G401.6 (cell line): ENCODE measurements around the gene FOXD2.

Experiments
- FAIRE-seq: peaks from 2 replicates; lab custom pipeline; 2012; peaks lifted over from hg19 to GRCh38; lab: Jason Lieb, UNC

The FOXD2 gene

DNA sequence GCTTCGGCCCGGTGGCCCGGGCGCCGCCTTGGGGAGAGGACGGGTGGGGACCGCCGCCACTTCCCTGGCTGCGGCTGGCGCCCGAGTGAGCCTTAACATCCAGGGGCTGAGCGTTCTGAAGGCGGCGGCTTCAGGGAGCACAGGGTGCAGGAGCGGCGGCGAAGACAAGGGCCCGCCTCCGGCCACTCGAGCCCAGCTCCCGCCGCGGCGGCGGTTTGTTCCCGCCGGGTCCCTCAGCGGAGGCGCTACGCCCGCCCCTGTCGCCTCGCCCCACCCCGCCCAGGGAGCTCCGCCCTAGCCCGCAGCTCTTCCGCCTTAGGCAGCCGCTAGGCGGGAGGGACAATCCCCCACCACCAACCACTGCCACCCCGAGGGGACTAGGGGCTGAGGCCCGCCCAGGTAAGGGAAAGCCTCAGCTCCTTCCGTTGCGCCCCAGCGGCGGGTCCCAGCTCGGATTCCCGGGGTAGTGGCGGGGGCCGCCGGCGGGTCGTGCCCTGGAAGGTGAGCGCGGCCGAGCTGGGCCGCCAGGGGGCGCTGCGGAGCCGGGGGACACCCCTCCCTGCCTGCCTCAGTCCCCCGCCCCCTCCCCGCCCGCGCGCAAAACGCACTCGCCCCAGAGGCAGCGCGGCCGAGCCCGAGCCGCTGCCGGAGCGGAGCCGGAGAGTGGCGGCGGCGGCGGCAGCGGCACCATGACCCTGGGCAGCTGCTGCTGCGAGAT, at the start of gene FOXD2:
Gene FOXD2, plus strand, starts transcription at position 598 of the 718 bp plus-strand sequence. Its CDS starts 92 bp downstream, at position 690.
- peak; percentile 17 for FAIRE-seq

DNA sequence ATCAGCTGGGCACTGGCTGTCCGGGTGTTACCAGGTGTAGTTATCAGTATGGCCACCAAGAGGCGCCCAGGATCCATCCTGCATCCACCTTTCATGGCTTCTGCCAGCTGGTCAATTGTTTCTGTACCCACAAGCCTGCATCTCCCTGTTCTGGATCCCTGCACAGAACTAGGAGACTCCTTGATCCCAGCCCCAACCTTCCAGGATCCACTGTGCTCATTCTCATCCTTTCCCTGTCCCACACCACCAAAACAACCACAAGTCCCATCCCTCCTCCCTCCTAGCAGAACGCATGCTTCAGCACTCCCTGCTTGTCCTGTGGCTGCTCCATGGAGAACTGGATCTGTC, 49.0 kb upstream of the FOXD2 start:
- FAIRE-seq: peak; percentile 50

DNA sequence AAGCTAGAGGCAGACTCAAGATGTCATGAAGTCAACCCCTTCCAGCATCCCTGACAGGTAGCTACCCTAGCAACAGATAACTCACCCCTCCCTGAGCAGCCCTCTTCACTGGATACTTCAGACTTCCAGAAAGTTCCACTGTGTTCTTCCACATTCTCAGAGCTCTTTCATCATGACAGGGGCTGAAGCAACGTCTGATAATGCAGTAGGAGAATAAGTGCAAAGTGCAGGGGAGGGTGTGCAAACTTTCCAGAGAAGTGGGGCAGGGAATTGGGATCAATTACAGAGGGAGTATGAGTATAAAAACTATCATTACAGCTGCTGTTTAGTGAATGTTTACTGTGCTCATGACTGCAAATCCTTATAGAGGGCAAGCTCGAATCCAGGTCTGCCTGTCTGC, 48.1 kb upstream of the FOXD2 start:
- no peak for FAIRE-seq

- no peak for FAIRE-seq
Observed at GRCh38 chr1:47390843-47391242, 47.0 kb upstream of the FOXD2 start.

DNA sequence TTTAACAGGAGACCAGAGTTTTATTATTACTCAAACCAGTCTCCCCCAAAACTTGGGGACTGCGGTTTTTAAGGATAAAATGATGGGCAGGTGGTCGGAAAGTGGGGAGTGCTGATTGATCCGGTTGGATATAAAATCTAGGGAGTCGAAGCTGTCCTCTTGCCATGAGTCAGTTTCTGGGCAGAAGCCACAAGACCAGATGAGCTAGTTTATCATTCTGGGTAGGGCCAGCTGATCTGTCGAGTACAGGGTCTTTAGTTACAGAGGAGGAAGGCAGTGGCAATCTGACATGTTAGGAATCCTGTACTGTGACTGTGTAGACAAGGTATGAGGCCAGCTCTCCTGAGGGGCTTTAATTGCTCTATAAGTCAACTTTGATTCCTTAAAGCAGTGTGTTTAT, 44.7 kb upstream of the FOXD2 start:
- FAIRE-seq: no peak

- no peak for FAIRE-seq
Observed at GRCh38 chr1:47395433-47395832, 42.4 kb upstream of the FOXD2 start.

DNA sequence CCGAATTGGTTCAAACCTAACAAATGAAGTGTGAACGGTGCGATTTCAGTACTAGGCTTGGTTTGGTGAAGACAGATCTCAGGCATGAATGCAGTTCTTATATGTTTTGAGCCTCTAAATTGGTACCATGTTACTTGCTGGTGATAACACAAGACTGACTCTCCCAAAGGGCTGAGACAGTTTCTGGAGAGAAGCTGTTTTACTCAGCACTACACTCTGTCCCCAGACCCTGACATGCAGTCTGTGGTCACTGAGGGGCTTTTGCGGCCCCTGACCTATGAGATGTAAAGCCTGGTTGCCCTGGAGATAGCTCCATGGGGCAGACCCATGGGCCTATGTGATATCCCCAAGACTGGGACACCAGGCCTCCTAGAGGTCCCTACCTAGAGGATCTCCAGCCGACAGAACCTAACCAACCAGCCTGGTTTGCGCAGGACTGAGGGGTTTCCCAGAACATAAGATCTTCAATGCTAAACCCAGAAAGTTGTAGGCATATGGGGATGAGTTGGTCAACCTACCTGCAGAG, 41.1 kb upstream of the FOXD2 start:
- no peak for FAIRE-seq

DNA sequence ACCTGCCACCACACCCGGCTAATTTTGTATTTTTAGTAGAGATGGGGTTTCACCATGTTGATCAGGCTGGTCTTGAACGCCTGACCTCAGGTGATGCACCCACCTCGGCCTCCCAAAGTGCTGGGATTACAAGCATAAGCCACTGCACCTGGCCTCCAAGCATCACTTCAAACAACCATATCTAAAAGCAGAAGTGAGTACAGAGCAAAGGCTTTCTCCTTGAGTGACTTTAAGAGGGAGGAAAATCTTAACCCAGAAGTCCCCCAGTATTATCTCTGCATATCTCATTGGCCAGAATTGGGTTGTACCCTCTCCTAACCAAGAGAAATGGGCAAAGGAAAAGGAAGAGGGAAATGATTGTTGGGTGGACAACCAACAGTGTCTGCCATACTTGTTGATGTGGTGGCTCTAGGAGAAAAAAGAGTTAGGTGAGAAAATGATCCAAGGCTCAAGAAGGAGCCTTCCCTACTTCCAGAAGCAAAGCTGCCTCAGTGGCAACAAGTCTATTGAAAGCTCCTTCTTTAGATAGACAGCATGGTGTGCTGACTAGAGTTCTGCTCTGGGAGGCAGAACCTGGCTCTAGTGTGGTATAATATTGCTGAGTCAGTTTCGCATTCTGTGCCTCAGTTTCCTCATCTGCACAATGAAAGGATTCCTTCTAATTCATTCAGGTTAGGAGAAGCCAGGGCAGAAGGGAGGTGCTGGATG, 38.6 kb upstream of the FOXD2 start:
- no peak for FAIRE-seq

DNA sequence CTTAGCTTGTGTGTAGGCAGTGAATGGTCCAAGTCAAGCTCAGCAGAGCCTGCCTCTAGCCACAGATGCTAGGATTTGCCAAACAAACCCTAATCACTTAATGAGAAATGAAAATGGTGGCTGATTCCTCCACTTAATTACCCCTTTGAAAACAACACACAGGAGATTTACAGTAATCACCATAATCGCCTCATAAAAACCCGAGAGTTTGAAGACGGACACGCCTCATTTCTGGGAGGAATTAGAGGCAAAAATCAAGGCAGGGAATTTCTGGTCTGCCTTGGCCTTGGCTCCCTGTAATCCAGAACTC, 38.0 kb upstream of the FOXD2 start:
- FAIRE-seq: no peak

DNA sequence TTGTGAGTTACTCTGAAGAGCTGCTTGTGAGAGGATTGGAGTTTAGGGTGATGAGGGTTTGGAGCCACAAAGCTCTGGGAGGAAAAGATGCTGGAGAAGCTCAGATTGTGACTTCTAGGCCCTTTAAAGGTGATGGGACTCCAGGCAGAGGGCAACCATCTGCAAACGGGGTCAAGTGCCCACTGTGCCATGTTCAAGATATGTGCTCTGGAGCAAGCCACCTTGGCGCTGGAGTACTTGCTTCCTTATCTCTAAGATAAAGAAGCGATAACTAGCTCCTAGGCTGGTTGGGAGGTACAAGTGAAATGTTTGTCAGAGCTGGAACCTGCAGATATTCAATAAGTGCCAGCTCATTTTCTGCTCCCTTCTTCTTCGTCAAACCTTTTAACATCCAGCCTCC, 36.1 kb upstream of the FOXD2 start:
- no peak for FAIRE-seq

GRCh38 chr1:47402591-47402990, 35.3 kb upstream of the FOXD2 start:
- no peak for FAIRE-seq

- FAIRE-seq: no peak
Observed at GRCh38 chr1:47403321-47403910, 34.4 kb upstream of the FOXD2 start.

- FAIRE-seq: no peak
Observed at GRCh38 chr1:47405697-47406096, 32.1 kb upstream of the FOXD2 start.

DNA sequence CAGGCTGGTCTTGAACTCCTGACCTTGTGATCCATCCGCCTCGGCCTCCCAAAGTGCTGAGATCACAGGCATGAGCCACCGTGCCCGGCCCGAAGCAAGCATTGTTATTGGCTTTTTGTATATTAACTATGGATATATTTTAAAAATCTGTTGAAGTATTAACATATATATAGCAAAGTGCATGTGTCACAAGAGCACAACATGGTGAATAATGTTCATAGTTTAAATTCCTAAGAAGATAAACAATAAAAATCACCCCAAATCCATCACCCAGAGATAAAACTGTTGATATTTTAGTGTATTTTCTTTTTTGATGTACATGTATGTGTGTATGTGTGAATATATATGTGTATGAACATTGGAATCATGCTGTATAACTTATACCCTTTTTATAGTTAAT, 30.9 kb upstream of the FOXD2 start:
- FAIRE-seq: no peak

GRCh38 chr1:47407481-47407880, 30.4 kb upstream of the FOXD2 start:
- FAIRE-seq: no peak

DNA sequence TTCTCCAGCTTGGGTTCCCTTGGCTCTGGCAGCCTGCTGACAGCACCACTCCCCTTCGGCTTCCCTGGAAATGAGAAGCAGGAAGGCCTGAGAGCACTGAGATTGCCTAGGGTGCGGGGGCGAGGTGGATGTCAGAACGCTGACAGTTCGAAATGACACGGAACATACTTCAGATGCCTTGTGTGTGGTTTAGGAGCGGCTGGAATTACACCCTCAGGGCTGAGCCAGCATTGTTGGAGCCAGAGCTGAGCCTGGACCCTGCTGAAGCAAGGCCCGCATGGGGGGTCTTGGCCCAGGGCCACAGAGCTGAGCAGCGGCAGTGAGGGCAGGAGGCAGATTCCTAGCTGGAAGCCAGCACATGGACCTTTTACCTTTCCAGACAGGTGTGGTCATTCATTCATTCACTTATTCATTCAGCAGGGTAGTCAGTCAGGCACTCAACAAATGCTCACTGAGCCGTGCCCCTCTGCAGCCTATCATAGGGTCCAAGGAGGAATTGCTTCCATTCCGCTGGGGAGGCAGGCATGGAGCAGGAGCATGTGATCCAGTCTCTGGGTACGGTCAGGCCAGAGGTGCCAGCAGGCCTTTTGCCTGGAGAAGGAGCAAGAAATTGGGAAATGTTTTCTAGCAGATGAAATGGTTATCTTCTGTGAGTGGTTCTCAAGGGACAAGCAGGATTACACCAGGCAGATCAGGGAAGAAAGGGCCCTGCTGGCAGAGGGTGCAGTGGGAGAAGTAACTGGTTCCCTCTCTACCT, 28.4 kb upstream of the FOXD2 start:
- no peak for FAIRE-seq

- no peak for FAIRE-seq
Observed at GRCh38 chr1:47410068-47410455, 27.8 kb upstream of the FOXD2 start.

GRCh38 chr1:47411436-47411835, 26.4 kb upstream of the FOXD2 start:
- no peak for FAIRE-seq

GRCh38 chr1:47412437-47412836, 25.4 kb upstream of the FOXD2 start:
- FAIRE-seq: no peak

DNA sequence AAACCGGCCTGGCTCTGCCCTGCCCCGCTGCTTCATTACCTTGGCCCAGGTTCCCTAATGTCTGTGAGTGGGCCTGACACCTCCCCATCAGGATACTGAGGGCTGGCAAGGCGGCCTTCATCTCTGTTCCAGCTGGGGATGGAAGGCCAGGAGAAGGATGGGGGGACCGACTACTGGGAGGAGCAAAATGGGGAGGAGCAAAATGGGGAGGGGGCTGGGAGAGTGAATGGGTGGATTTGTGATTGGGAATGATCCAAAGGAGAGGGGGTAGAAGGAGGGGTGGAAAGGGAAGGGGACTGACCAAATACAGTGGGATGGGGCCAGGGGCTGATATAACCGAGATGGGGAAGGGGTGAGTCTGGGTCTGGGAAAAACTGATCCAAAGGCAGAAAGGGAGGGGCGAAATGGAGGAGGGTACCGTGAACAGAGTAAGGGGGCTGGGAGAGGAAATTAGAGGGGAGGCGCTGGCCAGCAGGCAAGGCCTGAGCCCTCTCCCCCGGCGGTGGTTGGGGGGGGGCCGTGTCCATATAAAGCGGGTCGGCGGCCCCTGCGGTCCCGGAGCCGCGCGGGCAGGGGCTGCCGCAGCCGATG, 22.0 kb upstream of the FOXD2 start, which contains the start of gene FOXE3:
Gene FOXE3, plus strand, starts transcription at position 558 of the 591 bp plus-strand sequence. Its CDS starts 31 bp downstream, at position 589.
- no peak for FAIRE-seq

DNA sequence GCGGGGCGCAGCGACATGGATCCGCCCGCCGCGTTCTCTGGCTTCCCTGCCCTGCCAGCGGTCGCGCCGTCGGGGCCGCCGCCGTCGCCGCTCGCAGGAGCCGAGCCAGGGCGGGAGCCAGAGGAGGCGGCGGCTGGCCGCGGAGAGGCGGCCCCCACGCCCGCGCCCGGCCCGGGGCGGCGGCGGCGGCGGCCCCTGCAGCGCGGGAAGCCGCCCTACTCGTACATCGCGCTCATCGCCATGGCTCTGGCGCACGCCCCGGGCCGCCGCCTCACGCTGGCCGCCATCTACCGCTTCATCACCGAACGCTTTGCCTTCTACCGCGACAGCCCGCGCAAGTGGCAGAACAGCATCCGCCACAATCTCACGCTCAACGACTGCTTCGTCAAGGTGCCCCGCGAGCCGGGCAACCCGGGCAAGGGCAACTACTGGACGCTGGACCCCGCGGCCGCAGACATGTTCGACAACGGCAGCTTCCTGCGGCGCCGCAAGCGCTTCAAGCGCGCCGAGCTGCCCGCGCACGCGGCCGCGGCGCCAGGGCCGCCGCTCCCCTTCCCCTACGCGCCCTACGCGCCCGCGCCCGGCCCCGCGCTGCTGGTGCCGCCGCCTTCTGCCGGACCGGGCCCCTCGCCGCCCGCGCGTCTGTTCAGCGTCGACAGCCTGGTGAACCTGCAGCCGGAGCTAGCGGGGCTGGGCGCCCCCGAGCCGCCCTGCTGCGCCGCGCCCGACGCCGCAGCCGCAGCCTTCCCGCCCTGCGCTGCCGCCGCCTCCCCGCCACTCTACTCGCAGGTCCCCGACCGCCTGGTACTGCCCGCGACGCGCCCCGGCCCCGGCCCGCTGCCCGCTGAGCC, 21.3 kb upstream of the FOXD2 start:
- no peak for FAIRE-seq
